ENCODE data around the gene U2AF1L4. TPM values are rescaled to one million over a fixed set of nuclear protein-coding genes. Genes with fewer than 3 reads are reported as not detected.
"Not testable (repeated sequence)": the region's sequence is repeated elsewhere in the genome, so short reads cannot be mapped to it uniquely, and the experiment has no call there.

The U2AF1L4 gene
- total RNA-seq, 1 experiment from 2014 or later, result 37.5 TPM

GRCh38 chr19:35724560-35724959, 20.7 kb downstream of the U2AF1L4 start:
- peaks cover 92% of the 10 kb centered on the region for H3K36me3 Mint-ChIP-seq (ENCODE audit: insufficient read depth, unreplicated experiment)

GRCh38 chr19:35724132-35724531, 21.1 kb downstream of the U2AF1L4 start:
- H3K4me3 Mint-ChIP-seq (ENCODE audit: unreplicated experiment); intact Hi-C loops (cut with micrococcal nuclease); H3K27me3 Mint-ChIP-seq (ENCODE audit: insufficient read depth, unreplicated experiment); DNase-seq (ENCODE audit: unreplicated experiment); H3K27ac Mint-ChIP-seq (ENCODE audit: low read depth, unreplicated experiment); BruUV-seq (replicated peaks); POLR2A ChIA-PET; H3K9me3 Mint-ChIP-seq (ENCODE audit: unreplicated experiment): not testable (repeated sequence)
- Mint-ChIP-seq H3K4me1 (ENCODE audit: insufficient read depth, unreplicated experiment) (peaks cover 11% of the 10 kb centered on the region), H3K36me3 (ENCODE audit: insufficient read depth, unreplicated experiment) (peaks cover 88% of the 10 kb centered on the region)
- CTCF ChIA-PET, result interaction anchor here (0.6 to 0.8 kb wide), 2 partner anchors 176 to 207 kb away, joined by 4 read pairs; no protein-coding TSS in a partner anchor

More at GRCh38 chr19:35724560-35724959, 20.7 kb downstream of the U2AF1L4 start:
- no peak overlapping the region for H3K27ac Mint-ChIP-seq (ENCODE audit: low read depth, unreplicated experiment)
- intact Hi-C loops (cut with micrococcal nuclease), result no loop called here
- ChIA-PET CTCF (no interaction called here), POLR2A (no interaction called here)
- TF ChIP-seq CTCF (IDR thresholded peaks at IDR 0.05; ENCODE audit: unreplicated experiment), result no peak
- no peaks in the 10 kb centered on the region for H3K9me3 Mint-ChIP-seq (ENCODE audit: unreplicated experiment)
- H3K27me3 Mint-ChIP-seq (ENCODE audit: insufficient read depth, unreplicated experiment), result no peaks in the 10 kb centered on the region
- no TSS peak for BruUV-seq (replicated peaks)
- H3K4me3 Mint-ChIP-seq (ENCODE audit: unreplicated experiment), result no peak overlapping the region
- peaks cover 7% of the 10 kb centered on the region for H3K4me1 Mint-ChIP-seq (ENCODE audit: insufficient read depth, unreplicated experiment)
- DNase-seq (ENCODE audit: unreplicated experiment), result no peak

- Mint-ChIP-seq H3K36me3 (ENCODE audit: insufficient read depth, unreplicated experiment) (peaks cover 83% of the 10 kb centered on the region), H3K4me1 (ENCODE audit: insufficient read depth, unreplicated experiment) (peaks cover 11% of the 10 kb centered on the region), H3K27ac (ENCODE audit: low read depth, unreplicated experiment) (no peak overlapping the region), H3K4me3 (ENCODE audit: unreplicated experiment) (no peak overlapping the region), H3K27me3 (ENCODE audit: insufficient read depth, unreplicated experiment) (no peaks in the 10 kb centered on the region), H3K9me3 (ENCODE audit: unreplicated experiment) (no peaks in the 10 kb centered on the region)
- no peak for TF ChIP-seq CTCF (IDR thresholded peaks at IDR 0.05; ENCODE audit: unreplicated experiment)
- CTCF ChIA-PET, result interaction anchor here (0.6 to 0.8 kb wide), 3 partner anchors 64 to 207 kb away, joined by 4 read pairs; no protein-coding TSS in a partner anchor
- intact Hi-C loops (cut with micrococcal nuclease), result no loop called here
- BruUV-seq (replicated peaks), result no TSS peak
- POLR2A ChIA-PET, result interaction anchor here (0.7 kb wide), 1 partner anchor 17 kb away, joined by 3 read pairs; no protein-coding TSS in a partner anchor
- no peak for DNase-seq (ENCODE audit: unreplicated experiment)
These were observed 21.5 kb downstream of the U2AF1L4 start for GRCh38 chr19:35723671-35724070.

GRCh38 chr19:35722897-35723296, 22.3 kb downstream of the U2AF1L4 start:
- Mint-ChIP-seq H3K4me1 (ENCODE audit: insufficient read depth, unreplicated experiment) (peaks cover 11% of the 10 kb centered on the region), H3K27me3 (ENCODE audit: insufficient read depth, unreplicated experiment) (no peaks in the 10 kb centered on the region), H3K9me3 (ENCODE audit: unreplicated experiment) (no peaks in the 10 kb centered on the region), H3K27ac (ENCODE audit: low read depth, unreplicated experiment) (no peak overlapping the region), H3K36me3 (ENCODE audit: insufficient read depth, unreplicated experiment) (peaks cover 75% of the 10 kb centered on the region), H3K4me3 (ENCODE audit: unreplicated experiment) (no peak overlapping the region)
- ChIA-PET POLR2A (interaction anchor here (0.7 kb wide), 1 partner anchor 17 kb away, joined by 3 read pairs; no protein-coding TSS in a partner anchor), CTCF (no interaction called here)
- BruUV-seq (replicated peaks), result no TSS peak
- TF ChIP-seq CTCF (IDR thresholded peaks at IDR 0.05; ENCODE audit: unreplicated experiment), result no peak
- intact Hi-C loops (cut with micrococcal nuclease), result no loop called here
- DNase-seq (ENCODE audit: unreplicated experiment), result no peak

GRCh38 chr19:35722461-35722860, 22.8 kb downstream of the U2AF1L4 start:
- intact Hi-C loops (cut with micrococcal nuclease), result no loop called here
- peaks cover 71% of the 10 kb centered on the region for H3K36me3 Mint-ChIP-seq (ENCODE audit: insufficient read depth, unreplicated experiment)
- no TSS peak for BruUV-seq (replicated peaks)

More at GRCh38 chr19:35722461-35722860, 22.8 kb downstream of the U2AF1L4 start:
- H3K27ac Mint-ChIP-seq (ENCODE audit: low read depth, unreplicated experiment), result no peak overlapping the region
- no peak overlapping the region for H3K4me3 Mint-ChIP-seq (ENCODE audit: unreplicated experiment)
- H3K9me3 Mint-ChIP-seq (ENCODE audit: unreplicated experiment), result no peaks in the 10 kb centered on the region
- TF ChIP-seq CTCF (IDR thresholded peaks at IDR 0.05; ENCODE audit: unreplicated experiment), result no peak
- no peaks in the 10 kb centered on the region for H3K27me3 Mint-ChIP-seq (ENCODE audit: insufficient read depth, unreplicated experiment)
- ChIA-PET CTCF (no interaction called here), POLR2A (no interaction called here)
- peaks cover 11% of the 10 kb centered on the region for H3K4me1 Mint-ChIP-seq (ENCODE audit: insufficient read depth, unreplicated experiment)
- DNase-seq (ENCODE audit: unreplicated experiment), result no peak

Data from MCF 10A (cell line).